ENCODE data around the gene YTHDF1.

Gene YTHDF1

GRCh38 chr20:63248835-63249591, 33.1 kb upstream of the YTHDF1 start:
- DNase-seq = no peak

- no peak for DNase-seq
These were observed 31.8 kb upstream of the YTHDF1 start for GRCh38 chr20:63247671-63248228.

- DNase-seq = no peak
These were observed 30.8 kb upstream of the YTHDF1 start for GRCh38 chr20:63246490-63247288.

GRCh38 chr20:63244468-63244867, 28.5 kb upstream of the YTHDF1 start:
- no peak for DNase-seq

- no peak for DNase-seq
These were observed 27.8 kb upstream of the YTHDF1 start for GRCh38 chr20:63243604-63244247.

GRCh38 chr20:63242736-63243135, 26.8 kb upstream of the YTHDF1 start:
- DNase-seq = no peak

GRCh38 chr20:63241272-63241671, 25.3 kb upstream of the YTHDF1 start:
- no peak for DNase-seq

- no peak for DNase-seq
These were observed 24.1 kb upstream of the YTHDF1 start for GRCh38 chr20:63240004-63240403.

GRCh38 chr20:63239431-63239830, 23.5 kb upstream of the YTHDF1 start:
- DNase-seq = no peak

- DNase-seq = no peak
These were observed 22.7 kb upstream of the YTHDF1 start for GRCh38 chr20:63238514-63239125.

- DNase-seq = no peak
These were observed 22.1 kb upstream of the YTHDF1 start for GRCh38 chr20:63238031-63238430.

GRCh38 chr20:63236116-63236837, 20.3 kb upstream of the YTHDF1 start:
- no peak for DNase-seq

- DNase-seq = peak; percentile 17 to 69
These were observed 19.6 kb upstream of the YTHDF1 start, which contains the start of gene BIRC7 for GRCh38 chr20:63235399-63235983. BIRC7 (plus strand) TSS chr20:63235905; CDS start chr20:63236097, 192 bp downstream.

GRCh38 chr20:63234693-63235398, 18.9 kb upstream of the YTHDF1 start:
- no peak for DNase-seq

- no peak for DNase-seq
These were observed 18.0 kb upstream of the YTHDF1 start for GRCh38 chr20:63233924-63234323.

GRCh38 chr20:63233061-63233344, 17.1 kb upstream of the YTHDF1 start:
- no peak for DNase-seq

GRCh38 chr20:63232235-63233060, 16.5 kb upstream of the YTHDF1 start:
- no peak for DNase-seq

- peak; percentile 3 to 51 for DNase-seq
These were observed 14.9 kb upstream of the YTHDF1 start for GRCh38 chr20:63230800-63231268.

- DNase-seq = no peak
These were observed 12.9 kb upstream of the YTHDF1 start for GRCh38 chr20:63228806-63229205.

- no peak for DNase-seq
These were observed 11.3 kb upstream of the YTHDF1 start for GRCh38 chr20:63227260-63227659.

Measured in inflammatory macrophage (primary cell).